HepG2 (cell line): Measurements from ENCODE around the gene RYR2.

Experiments used
- CHD2 ChIP-seq: IDR thresholded peaks from 2 replicates; pipeline ENCODE4 v1.6.1; 2011; ENCODE audit warnings: low read depth, low read length, improper control_type of control experiment
- EZH2 ChIP-seq: conservative IDR thresholded peaks from 2 replicates; pipeline ENCODE4 v1.6.1; 2012; ENCODE audit warnings: mild to moderate bottlenecking, low read depth, low read length, moderate library complexity
- MXI1 ChIP-seq: IDR thresholded peaks from 3 replicates; pipeline ENCODE4 v1.6.1; 2012; ENCODE audit warnings: low read depth, low read length, inconsistent platforms, borderline replicate concordance
- POLR2AphosphoS5 ChIP-seq: IDR thresholded peaks from 2 replicates; pipeline ENCODE4 v1.6.1; 2012; ENCODE audit warnings: low read depth, low read length
- TAF1 ChIP-seq: sonication (generic); formaldehyde crosslinking; IDR thresholded peaks from 2 replicates; pipeline ENCODE4 v1.4.0; 2020; ENCODE audit warnings: missing genetic modification reagents
- ZNF780A ChIP-seq: sonication (generic); formaldehyde crosslinking; IDR thresholded peaks from 2 replicates; pipeline ENCODE4 v1.8.0; 2022; ENCODE audit warnings: mild to moderate bottlenecking, missing genetic modification reagents, moderate library complexity
- TF ChIP-seq, protein P1 (sequence below): sonication (generic); formaldehyde crosslinking; IDR thresholded peaks from 2 replicates; pipeline ENCODE4 v1.5.0; 2020; ENCODE audit warnings: mild to moderate bottlenecking, missing genetic modification reagents, moderate library complexity

DNA sequence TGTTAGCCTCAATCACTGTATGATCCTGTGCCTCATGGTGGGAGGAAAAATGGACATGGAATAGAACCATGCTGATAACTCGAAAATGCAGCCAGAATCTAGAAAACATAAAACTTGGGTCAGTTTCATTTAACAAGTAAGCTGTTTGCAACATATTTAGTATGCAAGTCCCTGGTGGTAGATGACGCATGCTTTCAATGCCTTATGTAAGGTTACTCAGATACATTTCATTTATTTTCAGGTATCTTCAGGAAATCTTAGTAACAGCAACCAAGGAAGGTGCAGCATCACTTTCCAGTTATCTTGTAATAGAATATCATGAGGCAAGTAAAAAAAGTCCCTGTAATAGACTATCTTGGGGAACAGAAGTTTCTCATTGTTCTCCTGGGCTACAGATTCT, 92.9 kb downstream of the RYR2 start:
- no peak for TF ChIP-seq TAF1 (CRISPR knock-in tag)
- TF ChIP-seq POLR2AphosphoS5: no peak
- TF ChIP-seq, protein P1, sequence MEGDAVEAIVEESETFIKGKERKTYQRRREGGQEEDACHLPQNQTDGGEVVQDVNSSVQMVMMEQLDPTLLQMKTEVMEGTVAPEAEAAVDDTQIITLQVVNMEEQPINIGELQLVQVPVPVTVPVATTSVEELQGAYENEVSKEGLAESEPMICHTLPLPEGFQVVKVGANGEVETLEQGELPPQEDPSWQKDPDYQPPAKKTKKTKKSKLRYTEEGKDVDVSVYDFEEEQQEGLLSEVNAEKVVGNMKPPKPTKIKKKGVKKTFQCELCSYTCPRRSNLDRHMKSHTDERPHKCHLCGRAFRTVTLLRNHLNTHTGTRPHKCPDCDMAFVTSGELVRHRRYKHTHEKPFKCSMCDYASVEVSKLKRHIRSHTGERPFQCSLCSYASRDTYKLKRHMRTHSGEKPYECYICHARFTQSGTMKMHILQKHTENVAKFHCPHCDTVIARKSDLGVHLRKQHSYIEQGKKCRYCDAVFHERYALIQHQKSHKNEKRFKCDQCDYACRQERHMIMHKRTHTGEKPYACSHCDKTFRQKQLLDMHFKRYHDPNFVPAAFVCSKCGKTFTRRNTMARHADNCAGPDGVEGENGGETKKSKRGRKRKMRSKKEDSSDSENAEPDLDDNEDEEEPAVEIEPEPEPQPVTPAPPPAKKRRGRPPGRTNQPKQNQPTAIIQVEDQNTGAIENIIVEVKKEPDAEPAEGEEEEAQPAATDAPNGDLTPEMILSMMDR (CRISPR knock-in tag): no peak
- TF ChIP-seq MXI1: no peak
- no peak for TF ChIP-seq CHD2
- TF ChIP-seq EZH2: no peak
- TF ChIP-seq ZNF780A (CRISPR knock-in tag): no peak
